GM19239 (cell line): Measurements from ENCODE around the gene ZNF143.
"Not testable (repeated sequence)": the region's sequence is repeated elsewhere in the genome, so short reads cannot be mapped to it uniquely, and the experiment has no call there.

ENCODE experiments used
- DNase-seq: peaks from one replicate; pipeline ENCODE4 v3.0.0; 2011; ENCODE audit warnings: low spot score; ENCODE audit not compliant: insufficient read length
- FAIRE-seq: peaks from 2 replicates; lab custom pipeline; 2011; peaks lifted over from hg19 to GRCh38; lab: Jason Lieb, UNC

ZNF143 gene

DNA sequence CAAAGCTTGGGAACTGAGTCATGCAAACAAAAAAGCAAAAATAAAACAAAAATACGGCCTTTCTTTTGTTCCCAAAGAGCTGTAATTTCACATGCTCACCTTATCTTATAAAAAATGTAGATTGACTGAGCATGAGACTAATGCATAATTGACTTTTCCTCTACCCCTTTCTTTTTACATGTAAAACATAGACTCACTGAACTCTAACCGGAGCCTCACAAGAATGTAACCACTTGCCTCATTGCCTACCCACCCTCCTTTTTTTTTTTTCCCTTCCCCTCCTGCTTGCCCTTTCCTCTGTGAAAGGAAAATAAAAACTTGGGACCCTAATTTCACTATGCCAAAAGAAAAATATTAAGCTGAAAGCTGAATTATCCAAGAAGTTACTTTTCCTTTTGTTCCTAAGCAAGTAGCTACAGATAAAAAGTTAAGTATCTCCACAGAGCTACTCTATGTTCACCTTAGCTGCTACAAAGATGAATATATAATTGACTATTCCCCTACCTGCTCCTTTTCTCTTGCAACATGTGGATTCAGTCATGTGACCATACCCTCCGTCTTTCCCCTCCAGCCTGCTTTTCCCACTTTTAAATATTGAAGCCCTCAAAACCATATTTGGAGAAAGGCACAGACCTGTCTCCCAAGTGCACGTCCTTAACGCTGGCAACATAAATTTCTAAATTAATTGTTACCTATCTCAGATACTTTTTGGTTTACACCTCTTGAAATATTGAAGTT is 73.1 kb downstream of the ZNF143 start:
- DNase-seq = no peak
- FAIRE-seq = no peak

DNA sequence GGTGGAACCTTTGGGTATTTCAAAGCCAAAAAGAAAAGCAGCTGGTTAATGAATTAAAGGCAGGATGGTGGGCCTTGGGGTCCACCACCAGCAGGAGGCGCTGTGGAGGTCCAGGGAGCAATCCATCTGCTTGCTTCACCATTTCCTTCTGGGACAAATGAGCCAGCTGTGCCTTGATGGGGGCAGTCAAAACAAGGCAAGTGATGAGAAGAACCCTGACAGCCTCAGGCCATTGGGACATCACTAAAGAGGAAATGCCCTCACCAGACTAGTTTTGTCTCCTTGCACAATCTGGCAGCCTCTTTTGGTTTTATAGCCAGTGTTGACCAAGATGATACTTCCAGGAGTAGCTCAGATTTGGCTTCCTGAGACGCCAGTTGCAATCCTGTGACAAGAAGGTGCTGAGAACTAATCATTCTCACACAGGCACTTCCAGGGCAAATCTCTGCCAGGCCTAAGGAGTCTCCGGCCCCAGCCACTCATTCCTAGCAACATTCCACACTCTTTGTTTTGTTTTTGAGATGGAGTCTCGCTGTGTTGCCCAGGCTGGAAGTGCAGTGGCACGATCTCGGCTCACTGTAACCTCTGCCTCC is 74.5 kb downstream of the ZNF143 start:
- FAIRE-seq = peak; percentile 91

DNA sequence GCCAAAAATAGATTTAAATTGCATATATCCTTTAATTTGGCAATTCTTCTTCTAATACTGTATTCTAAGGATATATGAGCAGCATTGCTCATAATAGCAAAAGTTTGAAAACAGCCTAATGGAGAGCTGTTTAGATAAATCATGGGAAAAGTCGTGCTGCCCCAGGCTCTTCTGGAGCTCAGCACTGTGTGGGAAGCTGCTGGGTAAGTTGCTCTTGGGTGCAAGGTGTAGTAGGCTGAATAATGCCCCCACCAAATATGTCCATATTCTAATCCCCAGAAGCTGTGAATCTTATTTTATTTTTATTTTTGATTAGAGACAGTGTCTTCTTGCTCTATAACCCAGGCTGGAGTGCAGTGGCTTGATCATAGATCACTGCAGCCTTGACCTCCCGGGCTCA is 77.7 kb downstream of the ZNF143 start:
- FAIRE-seq (no peak), DNase-seq (no peak)

More for the DNA sequence above, 74.5 kb downstream of the ZNF143 start:
- DNase-seq = peak; percentile 40

DNA sequence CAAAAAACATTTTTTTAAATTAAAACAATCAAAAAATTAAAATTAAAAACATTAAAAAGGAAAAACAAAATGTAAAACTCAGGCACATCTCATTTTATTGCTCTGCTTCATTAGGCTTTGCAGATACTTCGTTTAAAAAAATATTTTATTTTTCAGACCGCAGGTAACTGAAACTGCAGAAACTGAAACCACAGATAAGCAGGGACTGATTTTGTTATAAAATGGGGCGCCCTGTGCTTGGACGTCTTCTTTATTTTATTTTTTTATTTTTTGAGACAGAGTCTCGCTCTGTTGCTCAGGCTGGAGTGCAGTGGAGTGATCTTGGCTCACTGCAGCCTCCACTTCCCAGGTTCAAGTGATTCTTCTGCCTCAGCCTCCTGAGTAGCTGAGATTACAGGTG is 88.4 kb downstream of the ZNF143 start:
- FAIRE-seq, DNase-seq: not testable (repeated sequence)

DNA sequence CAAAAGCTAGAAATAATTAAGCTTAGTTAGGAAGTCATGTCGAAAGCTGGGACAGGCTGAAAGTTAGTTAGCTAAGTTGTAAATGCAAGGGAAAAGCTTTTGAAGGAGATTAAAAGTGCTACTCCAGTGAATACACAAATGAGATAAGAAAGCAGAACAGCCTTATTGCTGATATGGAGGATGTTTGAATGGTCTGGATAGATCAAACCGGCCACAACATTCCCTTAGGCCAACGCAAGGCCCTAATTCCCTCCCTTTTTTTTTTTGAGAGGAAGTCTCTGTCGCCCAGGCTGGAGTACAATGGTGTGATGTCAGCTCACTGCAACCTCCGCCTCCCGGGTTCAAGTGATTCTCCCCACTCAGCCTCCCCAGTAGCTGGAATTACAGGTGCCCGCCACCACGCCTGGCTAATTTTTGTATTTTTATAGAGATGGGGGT is 89.4 kb downstream of the ZNF143 start:
- FAIRE-seq = peak; percentile 42

DNA sequence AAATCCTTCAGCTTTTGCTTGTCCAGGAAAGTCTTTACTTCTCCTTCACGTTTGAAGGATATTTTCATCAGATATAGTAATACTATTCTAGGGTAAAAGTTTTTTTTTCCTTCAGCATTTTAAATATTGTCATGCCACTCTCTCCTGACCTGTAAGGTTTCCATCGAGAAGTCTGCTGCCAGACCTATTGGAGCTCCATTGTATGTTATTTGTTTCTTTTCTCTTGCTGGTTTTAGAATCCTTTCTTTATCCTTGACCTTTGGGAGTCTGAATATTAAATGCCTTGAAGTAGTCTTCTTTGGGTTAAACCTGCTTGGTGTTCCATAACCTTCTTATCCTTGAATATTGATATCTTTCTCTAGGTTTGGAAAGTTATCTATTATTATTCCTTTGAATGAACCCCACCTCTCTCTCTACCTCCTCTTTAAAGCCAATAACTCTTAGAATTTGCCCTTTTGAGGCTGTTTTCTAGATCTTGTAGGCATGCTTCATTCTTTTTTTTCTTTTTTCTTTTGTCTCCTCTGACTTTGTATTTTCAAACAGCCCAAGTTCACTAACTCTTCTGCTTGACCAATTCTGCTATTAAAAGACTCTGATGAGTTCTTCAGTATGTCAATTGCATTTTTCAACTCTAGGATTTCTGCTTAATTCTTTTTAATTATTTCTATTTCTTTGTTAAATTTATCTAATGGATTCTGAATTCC is 100.6 kb downstream of the ZNF143 start:
- no peak for DNase-seq
- no peak for FAIRE-seq

More for the DNA sequence above, 89.4 kb downstream of the ZNF143 start:
- no peak for DNase-seq

DNA sequence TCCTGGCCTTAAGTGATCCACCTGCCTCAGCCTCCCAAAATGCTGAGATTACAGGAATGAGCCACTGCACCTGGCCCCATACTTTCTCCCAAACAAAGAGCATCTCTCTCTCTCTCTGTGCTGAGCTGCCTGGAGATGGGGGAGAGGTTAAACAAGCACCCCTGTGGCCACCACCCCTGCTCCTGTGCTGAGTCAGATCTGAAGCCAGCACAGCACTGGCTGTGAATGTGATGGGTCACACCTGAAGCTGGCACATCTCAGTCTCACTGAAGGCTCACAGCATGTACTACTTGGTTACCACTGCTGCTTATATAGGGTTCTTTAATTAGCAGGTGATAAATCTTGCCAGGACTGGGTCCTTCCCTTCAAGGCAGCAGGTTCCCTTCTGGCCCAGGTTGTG is 101.9 kb downstream of the ZNF143 start:
- no peak for FAIRE-seq

DNA sequence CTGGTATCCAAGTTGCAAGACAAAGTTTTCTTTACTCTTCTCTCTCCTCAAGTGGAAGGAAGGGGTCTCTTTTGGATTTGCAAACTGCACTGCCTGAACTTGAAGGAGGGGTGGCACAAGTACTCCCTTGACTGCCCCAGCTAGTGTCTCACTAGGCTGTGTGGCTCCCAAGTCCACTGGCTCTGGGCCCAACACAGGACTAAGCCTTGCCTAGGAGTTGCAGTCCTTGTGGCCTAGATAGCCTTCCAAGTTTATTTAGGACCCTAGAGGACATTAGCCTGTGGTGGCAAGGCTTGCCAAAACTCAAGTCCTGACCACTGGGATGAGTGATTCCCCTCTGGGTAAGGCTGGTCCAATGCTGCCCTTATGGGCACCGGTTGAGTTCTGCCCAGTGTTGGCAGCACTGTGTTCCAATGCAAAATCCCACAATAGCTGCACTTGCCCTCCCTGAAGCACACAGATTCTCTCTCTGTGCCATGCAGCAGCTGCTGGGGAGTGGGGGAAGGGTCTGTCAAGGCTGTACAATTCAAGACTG is 102.5 kb downstream of the ZNF143 start:
- FAIRE-seq (no peak), DNase-seq (no peak)

More for the DNA sequence above, 101.9 kb downstream of the ZNF143 start:
- no peak for DNase-seq

DNA sequence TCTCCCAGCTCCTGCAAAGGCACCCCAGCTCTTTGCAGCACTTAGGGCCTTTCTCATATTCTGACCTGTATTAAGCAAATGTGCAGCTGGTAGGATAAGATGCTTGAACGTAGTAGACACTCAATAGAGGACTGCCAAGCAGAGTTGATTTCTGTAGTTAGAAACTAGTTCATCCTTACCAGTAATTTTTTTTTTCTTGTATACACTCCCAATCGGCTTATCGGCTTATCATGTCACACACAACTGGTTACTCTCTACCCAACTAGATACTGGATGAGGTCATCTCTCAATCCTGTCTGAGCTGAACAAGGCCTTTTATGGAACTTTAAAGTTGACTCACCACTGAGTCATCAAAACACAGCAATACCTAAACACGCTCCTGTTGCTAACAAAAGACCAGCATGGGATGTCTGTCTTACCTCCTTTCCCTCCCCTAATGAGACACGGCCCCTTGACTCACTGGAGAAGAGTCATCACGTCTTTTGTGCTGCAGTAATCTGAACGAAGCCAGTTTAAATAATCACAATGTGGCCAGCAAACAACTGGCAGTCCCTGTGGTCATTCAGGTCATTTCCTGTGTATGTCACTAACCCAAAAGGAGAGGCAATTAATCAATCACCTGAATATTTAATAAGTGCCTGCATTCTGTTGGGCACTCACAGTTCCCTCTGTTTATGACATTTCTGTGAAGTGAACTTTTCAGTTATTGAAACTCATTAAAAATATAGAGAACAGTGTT is 105.2 kb downstream of the ZNF143 start:
- DNase-seq = peak; percentile 22

DNA sequence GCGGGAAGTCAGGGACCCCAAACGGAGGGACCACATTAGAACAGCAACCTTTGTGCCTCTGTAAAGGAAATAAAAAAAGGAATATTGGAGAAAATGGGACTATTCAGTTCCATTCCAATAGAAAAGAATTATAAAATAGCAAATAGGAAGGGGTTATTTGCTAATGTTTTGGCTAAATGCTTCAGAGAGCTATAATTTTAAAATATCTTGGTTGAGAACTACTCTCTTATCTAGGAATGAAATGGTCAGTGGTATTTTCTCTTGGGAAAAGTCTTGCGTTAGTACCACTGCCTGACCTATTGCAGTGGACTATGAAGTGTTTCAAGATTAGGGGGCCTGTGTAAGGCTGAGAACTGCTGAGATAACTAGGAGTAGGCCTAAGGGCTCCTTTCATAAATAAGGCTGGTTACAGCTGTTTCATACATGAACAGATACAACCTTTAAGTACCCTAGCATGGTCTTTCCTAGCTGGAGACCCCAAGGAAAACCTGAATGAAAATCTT is 105.8 kb downstream of the ZNF143 start:
- no peak for FAIRE-seq

More for the DNA sequence above, 105.2 kb downstream of the ZNF143 start:
- FAIRE-seq = peak; percentile 77

DNA sequence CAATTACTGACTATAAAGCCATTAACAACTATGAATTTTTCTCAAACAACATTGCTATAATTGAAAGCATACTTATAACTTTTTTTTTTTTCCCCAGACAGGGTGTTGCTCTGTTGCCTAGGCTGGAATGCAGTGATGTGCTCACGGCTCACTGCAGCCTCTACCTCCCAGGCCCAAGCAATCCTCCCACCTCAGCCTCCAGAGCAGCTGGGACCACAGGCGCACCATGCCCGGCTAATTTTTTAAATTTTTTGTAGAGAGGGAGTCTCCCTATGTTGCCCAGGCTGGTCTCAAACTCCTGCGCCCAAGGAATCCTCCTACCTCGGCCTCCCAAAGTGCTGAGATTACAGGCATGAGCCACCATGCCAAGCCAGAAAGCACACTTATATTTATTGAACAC is 106.6 kb downstream of the ZNF143 start:
- no peak for FAIRE-seq
- no peak for DNase-seq

More for the DNA sequence above, 105.8 kb downstream of the ZNF143 start:
- DNase-seq = no peak

DNA sequence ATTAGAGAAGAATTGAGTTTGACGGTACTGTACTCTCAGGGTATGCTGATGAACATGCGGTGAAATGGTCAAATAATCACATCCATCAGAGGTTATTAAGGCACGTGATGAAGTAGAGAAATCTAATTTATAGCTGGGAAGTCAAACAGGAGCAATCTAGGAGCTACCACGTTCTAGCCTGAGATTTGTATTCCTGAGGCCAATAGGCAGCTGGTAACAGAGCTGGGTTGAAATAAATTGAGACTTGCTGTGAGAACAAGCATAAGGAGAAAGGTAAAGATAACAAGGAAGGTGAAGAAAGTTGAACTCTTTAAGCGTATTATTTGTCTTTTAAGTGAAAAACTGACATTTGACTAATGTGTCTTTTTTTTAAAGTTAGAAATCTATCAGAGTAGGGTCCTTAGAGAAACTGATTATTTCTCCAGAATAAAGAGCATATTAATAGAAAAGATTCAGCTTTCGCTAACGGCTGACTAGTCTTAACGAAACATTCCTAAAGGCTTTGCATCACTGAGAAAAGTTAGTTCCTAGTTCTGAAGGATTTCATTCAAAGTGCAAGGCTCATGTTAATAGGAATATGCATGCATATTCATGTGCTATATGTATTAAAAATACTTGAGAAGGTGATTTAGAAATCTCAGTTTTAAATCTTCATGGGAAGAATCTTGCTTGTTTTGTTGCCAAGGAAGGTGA is 107.5 kb downstream of the ZNF143 start:
- no peak for DNase-seq
- no peak for FAIRE-seq

DNA sequence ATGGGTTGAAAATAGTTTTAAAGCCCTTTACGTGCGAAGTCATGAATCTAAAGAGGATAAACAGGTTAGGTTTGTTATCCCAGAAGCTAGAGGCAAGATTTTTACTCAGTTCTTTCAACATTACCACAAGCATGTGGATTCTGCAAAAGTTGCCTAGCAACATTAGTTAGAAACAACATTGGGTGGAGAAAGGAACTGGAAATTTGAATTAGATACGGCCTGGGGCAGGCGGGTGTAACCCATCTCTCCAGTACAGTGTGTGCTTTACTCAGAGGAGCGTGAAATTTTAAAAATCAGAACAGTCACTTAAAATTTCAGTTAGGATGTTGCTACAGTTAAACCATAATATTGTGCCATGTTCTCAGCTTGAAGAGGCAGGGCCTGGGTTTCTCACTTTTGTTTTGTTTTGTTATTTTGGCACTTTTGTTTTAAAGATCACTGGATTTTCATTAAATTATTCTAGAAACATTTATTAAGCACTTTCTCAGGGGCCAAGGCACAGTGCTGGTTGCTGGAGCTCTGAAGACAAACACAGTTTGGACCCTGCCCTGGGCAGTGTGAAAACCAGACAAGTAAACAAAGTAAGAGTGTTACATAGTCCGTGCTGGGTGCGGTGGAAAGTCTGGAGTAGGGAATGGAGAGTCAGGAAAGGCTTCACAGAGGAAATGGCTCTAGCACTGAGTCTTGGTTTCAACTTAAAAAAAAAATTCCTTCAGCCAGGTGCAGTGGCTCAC is 108.2 kb downstream of the ZNF143 start:
- DNase-seq = no peak
- no peak for FAIRE-seq

DNA sequence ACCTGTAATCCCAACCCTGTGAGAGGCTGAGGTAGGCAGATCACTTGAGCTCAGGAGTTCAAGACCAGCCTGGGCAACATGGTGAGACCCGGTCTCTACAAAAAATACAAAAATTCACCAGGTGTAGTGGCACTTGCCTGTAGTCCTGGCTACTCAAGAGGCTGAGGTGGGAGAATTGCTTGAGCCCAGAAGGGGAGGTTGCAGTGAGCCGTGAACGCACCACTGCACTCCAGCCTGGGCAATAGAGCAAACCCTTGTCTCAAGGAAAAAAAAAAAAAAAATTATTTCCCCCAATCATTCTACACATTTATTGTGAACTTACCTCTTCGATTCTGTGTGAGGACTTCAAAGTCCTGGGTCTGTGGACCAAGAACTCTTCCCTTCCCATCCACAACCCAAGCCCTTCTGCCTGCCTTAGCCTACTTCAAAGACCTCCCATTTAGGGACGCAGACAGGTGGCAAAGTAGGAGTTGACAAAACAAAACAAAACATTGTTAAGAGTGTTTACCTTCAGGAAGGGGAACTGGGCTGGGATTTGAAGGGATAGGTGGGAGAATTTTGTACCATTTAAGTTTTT is 108.9 kb downstream of the ZNF143 start:
- DNase-seq (no peak), FAIRE-seq (no peak)

DNA sequence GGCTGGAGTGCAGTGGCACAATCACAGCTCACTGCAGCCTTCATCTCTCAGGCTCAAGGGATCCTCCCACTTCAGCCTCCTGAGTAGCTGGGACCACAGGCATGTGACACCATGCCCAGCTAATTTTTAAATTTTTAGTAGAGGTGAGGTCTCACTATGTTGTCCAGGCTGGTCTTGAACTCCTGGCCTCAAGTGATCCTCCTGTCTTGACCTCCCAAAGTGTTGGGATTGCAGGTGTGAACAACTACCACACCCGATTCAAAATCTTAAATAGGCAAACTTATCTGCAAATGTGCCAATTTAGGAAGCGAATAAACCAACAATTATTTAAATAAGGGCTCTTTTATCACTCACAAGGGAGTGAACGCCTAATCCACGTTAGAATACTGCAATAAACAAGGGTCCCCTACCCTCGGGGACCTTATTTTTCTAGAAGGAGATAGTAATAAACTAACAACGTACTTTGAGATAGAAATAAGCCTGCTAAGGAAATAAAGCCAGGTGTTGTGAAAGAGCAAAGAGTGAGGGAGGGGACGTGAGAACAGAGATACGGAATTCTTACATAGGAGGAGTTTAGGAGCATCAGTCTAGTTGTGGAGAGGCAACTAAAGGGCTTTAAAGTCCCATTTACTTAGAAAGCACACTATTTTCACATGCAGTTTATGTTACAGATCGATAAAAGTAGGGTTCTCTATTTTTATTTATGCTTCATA is 109.7 kb downstream of the ZNF143 start:
- no peak for FAIRE-seq
- no peak for DNase-seq

DNA sequence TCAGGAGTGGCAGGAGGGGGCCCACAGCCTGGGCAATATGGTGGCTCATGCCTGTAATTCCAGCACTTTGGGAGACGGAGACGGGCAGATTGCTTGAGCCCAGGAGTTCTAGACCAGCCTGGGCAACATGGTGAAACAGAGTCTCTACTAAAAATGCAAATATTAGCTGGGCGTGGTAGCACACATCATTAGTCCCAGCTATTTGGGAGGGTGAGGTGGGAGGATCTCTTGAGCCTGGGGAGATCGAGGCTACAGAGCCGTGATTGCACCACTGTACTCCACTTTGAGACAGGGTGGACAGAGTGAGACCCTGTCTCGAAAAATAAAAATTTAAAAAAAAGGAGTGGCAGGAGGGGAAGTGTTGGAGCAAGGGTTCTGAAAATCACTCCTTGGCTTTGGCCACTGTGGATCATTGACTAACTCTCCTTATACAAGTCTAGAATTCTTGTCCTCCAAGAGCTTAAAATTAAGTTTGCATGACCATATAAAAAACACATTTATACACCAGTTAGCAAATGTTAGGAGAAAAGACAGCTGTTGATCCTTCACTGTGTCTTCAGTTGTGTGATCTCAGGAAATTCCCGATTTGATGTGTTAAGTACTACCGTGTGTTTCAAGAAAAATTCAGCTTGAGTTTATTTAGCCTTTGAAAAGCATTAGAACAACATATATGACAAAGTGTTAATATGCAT is 110.4 kb downstream of the ZNF143 start:
- DNase-seq (no peak), FAIRE-seq (no peak)

DNA sequence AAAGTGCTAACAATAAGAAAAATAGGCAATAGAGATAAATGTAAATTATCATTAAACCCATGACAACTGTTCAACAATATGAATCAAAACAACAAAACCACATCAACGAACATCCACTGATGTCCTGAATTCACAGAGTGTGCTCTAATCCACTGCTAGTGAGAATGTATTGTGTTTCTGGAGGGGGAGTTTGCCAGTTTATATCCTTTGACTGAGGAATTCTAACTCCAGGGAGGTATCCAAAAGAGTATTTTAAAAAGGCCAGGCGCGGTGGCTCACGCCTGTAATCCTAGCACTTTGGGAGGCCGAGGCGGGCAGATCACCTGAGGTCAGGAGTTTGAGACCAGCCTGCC is 110.9 kb downstream of the ZNF143 start:
- no peak for FAIRE-seq

More for the DNA sequence above, 110.9 kb downstream of the ZNF143 start:
- no peak for DNase-seq
